Suppressor macrophage treated with lipopolysaccharide for 4 hours (primary cell): ENCODE results near the gene NUMA1.

Source experiments
- DNase-seq: peaks from one replicate; pipeline ENCODE4 v3.0.0-alpha.2; 2020

The NUMA1 gene

GRCh38 chr11:71999798-72000197 lies 80.5 kb downstream of the NUMA1 start:
- DNase-seq, result no peak

GRCh38 chr11:71999362-71999761 lies 81.0 kb downstream of the NUMA1 start:
- peak; percentile 65 for DNase-seq

DNA sequence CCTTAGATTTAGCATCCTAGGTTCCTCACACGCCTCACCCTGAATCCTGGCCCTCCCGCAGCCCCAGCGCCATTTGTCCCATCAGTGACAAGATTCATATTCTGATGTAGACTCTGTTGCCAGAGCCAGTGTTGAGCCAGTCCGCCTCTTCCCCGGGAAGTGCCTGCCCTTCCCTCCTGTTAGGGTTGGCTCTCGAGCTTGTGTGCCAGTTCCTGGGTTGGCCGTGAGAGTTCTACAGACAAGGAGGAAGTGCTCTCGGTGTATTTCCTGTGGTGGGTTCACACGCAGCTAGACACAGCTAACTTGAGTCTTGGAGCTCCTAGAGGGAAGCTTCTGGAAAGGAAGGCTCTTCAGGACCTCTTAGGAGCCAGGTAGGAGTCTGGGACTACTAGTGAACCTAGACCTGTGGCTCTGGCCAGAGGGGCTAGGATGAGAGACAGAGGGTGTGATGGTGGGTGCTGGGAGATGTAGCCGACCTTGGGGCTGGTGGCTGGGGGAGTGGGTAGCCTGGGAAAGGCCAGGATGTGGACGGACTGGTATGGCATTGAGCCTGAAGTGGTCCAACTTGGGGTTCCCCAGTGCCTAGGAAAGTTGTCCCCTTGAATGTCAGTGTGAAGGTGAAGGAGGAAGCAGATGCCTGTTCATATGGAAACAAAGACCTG lies 81.6 kb downstream of the NUMA1 start, which contains the start of gene IL18BP:
Gene IL18BP, plus strand, starts transcription at position 261 of the 662 bp plus-strand sequence. CDS start 1,076 bp downstream, outside the sequence.
- DNase-seq, result peak; percentile 88

GRCh38 chr11:71998061-71998460 lies 82.3 kb downstream of the NUMA1 start:
- no peak for DNase-seq

GRCh38 chr11:71997594-71997993 lies 82.7 kb downstream of the NUMA1 start:
- DNase-seq, result no peak

DNA sequence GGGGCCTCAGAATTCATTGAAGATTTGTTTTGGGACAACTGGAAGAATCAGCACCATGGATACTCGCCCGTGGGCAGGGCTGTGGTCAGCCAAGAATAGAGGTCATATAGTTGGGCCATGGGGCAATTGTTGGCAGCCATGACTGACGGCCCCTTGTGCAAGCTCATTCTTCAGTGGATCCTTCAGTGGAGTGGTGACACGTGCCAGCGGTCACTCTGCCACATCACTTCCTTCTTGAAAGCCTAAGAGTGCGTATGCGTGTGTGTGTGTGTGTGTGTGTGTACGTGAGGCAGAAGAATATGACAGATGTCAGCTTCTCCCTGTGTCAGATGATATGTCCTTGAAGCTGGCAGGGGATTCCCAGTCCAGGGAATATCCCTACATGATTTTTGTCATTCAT lies 83.4 kb downstream of the NUMA1 start:
- peak; percentile 96 for DNase-seq

- no peak for DNase-seq
Observed at GRCh38 chr11:71996517-71996916, 83.8 kb downstream of the NUMA1 start.

DNA sequence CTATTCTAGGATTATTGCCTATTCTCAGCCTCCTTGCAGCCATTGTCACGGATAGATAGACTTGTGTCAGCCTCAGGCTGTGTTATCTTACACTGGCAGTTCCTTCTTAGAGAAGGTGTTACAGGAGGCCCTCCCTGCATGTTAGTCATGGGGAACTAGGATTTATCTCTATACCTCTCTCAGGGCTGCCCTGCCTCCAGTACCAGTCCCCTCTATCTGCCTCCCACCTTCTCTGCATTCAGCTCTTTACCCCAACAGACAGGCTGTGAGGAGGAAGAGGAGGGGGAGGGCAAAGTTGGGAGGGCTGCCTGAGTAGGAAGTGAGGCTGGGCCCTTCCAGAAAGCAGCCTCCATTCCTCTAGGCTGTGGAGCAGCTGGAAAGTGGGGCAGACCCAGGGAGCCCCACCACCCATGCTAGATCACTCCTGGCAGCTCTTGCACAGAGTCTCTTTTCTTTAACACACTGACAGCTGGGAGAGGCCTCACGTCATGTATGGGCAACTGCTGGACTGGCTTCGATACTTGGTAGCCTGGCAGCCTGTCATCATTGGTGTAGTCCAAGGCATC lies 84.5 kb downstream of the NUMA1 start:
- no peak for DNase-seq

DNA sequence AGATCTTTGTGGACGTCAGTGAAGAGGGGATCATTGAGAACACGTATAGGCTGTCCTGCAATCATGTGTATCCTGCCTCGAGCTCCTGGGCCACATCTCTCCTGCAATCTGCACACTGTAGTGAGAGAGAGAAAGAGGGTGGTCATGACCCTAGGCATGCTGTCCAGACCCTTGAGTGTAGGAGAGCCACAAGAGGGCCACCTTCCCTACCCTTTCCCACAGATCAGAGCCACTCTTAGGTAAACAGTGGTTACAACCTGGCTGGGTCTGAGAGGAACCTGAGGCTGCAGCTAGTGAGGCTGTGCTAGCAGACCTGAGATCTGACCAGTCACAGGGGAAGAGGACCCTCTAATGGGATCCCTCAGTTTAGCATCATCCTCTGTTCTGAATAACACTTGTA lies 85.6 kb downstream of the NUMA1 start:
- DNase-seq, result no peak

GRCh38 chr11:71992136-71992730 lies 88.1 kb downstream of the NUMA1 start:
- DNase-seq, result no peak

GRCh38 chr11:71991494-71991893 lies 88.8 kb downstream of the NUMA1 start:
- peak; percentile 94 for DNase-seq

DNA sequence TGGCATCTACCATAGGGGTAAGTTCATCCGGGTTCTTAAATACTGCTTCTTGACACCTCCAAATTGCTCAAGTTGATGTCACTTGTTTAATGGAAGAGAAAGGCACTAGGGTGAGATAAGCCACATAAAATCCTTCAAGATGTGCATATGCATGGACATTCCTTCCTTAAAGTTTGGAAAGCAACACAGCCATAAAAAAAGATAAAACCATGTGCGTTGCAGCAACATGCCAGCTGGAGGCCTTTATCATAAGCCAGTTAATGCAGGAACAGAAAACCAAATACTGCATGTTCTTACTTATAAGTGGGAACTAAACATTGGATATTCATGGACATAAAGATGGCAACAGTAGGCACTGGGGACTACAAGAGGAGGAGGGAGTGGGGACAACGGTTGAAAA lies 89.6 kb downstream of the NUMA1 start:
- no peak for DNase-seq

- DNase-seq, result no peak
Observed at GRCh38 chr11:71988050-71988449, 92.3 kb downstream of the NUMA1 start.

GRCh38 chr11:71987521-71987920 lies 92.8 kb downstream of the NUMA1 start:
- DNase-seq, result no peak

GRCh38 chr11:71986131-71986530 lies 94.2 kb downstream of the NUMA1 start:
- DNase-seq, result peak; percentile 38

DNA sequence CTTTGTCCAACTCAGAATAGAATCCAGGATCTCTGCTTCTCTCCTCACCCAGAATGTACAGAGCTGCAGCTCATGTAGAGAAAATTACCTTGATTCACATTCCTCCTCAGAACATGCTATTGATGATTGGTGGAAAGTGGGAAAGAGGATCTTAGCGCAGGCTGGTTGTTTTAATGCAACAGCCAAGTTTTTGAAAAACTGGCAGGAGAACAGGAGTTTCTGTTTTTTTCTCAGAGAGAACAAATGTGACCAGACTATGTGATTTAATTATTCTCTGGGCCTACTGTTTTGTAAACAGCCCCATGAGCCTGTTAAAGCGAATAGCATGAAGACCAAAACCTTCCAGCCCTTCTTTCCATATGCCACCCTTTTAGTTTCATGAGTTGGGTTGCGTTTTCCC lies 100.7 kb downstream of the NUMA1 start:
- DNase-seq, result no peak

DNA sequence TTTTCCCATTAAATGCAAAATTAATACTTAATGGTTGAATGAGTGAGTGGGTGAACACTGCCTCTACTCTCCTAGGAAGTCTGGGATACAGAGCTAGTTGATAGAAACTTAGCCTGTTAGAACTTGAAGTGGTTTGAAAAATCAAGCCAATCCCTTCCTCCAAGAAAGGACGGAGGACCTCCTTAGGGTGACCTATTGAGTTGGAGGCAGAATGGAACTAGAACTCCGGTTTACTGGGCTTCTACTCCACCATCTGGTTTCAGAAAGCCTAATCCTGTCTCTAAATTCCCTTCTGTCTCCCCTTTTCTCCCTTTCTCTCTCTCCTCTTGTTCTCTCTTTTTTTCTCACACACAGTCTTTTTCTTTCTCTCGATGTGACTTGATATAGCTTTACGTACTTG lies 101.2 kb downstream of the NUMA1 start:
- no peak for DNase-seq

- DNase-seq, result peak; percentile 80
Observed at GRCh38 chr11:71977743-71978418, 102.5 kb downstream of the NUMA1 start.

DNA sequence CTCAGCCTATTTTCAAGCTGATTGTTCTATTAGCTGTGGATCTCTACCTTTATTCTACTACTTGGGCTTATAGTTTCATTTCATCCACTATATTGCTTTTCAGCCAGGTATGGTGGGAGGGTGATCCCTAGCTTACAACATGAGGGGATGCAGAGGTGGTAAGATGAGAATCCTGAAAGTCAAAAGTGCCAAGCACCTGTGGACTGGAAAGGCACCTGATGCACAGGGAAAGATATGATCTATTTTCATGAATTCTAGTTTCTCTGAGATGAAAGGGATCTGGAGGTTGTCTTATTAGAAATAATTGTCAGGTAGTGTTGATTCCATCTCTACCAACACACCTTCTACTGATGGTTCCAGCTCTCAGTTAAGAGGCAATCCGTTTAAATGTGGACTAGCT lies 103.3 kb downstream of the NUMA1 start:
- DNase-seq, result no peak

DNA sequence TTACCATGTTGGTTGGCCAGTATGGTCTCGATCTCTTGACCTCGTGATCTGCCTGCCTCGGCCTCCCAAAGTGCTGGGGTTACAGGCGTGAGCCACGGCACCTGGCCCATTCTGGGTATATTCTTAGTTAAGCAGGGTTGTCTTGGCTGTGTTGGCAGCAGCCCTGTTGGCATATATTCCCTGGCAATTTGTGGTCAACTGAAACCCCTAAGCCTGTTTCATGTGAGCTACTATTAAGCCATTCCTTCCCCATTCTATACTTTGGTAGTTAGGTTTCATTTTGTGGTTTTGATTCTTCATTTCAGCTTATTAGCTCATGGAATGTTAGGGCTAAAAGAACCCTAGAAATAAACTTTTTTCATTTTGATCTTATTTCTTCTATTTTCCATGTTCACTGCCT lies 103.8 kb downstream of the NUMA1 start:
- DNase-seq, result no peak

DNA sequence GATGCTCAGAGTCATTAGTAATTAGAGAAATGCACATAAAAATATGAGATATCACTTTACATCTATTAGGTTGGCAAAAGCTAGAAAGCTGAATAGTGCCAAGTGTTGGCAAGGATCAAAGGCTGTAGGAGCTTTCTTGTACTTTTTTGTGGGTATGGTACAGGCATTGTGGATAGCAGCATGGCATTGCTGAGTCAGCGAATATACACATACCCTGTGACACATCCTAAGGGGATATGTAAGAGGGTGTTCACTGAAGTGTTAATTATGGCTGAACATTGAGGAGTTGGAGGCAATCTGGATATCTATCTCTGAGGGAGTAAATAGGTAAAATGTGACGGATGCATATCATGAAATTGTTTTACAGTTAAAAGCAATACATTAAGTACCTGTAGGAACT lies 108.7 kb downstream of the NUMA1 start:
- no peak for DNase-seq

DNA sequence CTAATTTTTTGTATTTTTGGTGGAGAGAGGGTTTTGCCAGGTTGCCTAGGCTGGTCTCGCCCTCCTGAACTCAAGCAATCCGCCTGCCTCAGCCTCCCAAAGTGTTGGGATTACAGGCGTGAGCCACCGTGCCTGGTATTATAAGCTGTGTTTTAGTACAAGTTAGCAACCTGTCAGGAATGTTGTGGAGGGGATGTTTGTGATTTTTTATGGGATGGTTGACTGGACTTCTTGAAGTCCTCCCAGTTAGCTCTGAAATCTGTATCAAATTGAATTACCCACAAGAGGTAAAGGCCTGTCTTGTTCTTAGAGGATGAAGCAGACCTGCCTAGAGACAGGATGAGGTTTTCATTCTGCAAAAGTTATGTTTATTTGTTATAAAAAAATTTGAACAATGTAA lies 115.7 kb downstream of the NUMA1 start:
- no peak for DNase-seq

GRCh38 chr11:71963468-71963867 lies 116.9 kb downstream of the NUMA1 start:
- DNase-seq, result no peak
